NCI-H510A treated with DMSO at 0.1 percent for 48 hours (cell line): ENCODE results near the gene ACRBP.

Experiments used
- DNase-seq: peaks from one replicate; lab custom pipeline; 2025; lab: John Stamatoyannopoulos, UW

ACRBP gene

GRCh38 chr12:6647083-6647604 is at the start of gene ACRBP:
Gene ACRBP (minus strand): TSS chr12:6647432. CDS start chr12:6647366, 66 bp downstream.
- no peak for DNase-seq

GRCh38 chr12:6695313-6696045 is 48.2 kb upstream of the ACRBP start:
- no peak for DNase-seq

DNA sequence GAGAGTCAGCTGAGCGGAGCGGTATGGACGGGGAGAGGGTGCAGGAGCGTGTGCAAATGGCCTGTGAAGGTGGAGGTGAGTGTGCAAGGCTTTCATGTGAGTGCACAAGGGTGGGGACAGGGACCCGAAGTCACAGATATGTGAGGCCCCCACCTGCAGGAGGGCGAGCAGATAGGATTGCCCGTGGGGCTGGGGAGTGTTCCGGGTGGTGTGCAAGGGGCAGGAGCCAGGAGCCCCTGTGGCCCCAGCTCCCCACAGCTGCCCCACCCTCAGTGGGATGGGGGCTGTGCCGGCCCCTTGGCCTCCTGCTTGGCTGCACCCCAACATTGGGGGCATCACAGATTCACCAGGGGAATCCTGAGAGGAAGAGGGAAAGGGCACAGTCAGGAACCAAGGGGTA is 47.5 kb upstream of the ACRBP start:
- DNase-seq: no peak

GRCh38 chr12:6693832-6694355 is 46.7 kb upstream of the ACRBP start:
- no peak for DNase-seq

DNA sequence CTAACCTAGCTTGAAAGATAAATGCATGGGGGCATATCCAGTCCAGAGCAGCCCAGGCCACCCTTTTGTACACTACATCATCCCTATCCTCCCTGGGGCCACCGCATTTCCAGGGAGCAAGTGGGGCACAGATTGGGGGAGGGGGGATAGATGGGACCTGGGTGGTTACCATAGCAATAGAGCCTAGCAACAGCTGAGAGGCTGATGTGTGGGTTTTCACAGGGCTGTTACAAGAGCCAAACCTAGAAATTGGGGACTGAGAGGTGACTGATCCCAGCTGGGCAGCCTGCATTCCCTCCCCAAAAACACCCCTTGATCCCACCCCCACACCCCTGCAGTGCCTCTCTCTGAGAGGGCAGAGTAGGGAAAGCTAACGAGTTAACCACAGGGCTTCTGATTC is 45.7 kb upstream of the ACRBP start:
- no peak for DNase-seq

- DNase-seq: no peak
Observed at GRCh38 chr12:6691473-6691872, 44.2 kb upstream of the ACRBP start.

DNA sequence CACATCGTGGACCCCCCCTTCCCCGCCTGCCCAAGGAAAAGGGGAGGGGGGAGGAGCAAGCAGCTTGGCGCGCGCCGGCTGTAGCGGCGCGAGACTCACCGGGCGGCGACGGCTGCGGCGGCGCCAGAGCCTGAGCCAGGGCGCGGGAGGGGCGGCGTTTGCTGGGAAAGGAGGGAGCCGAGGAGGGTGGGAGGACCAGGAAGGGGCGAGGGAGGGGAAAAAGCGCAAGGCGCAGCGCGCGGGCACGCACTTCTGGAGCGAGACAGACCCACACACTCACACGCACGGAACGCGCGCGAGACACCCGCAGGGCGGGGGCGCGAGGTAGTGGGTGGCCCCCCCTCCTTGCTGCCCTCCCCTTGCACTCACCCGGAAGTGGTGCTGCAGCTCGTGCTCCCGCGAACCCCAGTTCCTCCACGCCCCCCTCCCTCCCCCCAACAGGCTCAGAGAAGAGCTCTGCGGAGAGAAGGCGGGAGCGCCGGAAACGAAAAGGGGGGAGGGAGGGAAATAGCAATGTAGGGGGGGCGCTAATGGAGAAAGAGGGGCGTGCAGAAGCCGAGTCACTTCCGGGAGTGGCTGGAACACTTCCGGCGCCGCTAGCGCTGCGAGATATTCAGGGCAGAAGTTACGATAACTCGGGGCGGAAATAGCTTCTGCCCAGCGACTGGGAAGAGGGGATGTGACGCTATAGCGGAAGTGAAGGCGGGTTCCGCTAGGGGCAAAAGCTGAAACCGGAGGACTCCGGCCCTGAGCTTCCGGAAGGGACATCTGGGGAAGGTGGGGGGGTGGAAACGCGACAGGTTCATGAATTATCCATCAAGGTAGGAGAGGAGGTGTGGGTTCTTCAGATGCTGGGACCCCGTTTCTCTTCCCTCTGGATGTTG is 42.0 kb upstream of the ACRBP start, which contains the start of gene ZNF384:
TSS of gene ZNF384 (minus strand) at position 377 of the 884 bp plus-strand sequence. CDS start 9,855 bp downstream, outside the sequence.
- DNase-seq: peak; percentile 89

DNA sequence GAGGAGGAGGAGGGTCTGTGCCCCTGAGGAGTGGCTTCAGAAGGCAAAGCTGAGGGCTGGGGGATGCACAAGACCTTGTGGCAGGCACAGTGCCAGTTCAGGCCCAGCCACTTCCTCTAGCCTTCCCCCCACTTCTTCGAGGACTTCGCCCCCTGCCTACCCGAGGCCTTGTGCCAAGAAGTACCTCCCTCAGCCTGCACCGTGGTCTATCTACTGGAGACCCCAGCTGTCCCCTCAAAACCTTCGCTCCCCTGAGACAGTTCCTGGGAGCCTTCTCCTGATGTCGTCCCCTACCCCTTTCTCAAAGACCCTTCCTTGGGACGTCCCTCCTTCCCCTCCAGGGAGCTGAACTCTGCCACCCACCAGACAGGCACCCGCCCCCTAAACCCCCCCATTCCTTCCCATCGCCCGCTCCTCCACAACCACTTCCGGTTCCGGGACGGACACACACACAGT is 41.3 kb upstream of the ACRBP start:
- DNase-seq: no peak

GRCh38 chr12:6685814-6686213 is 38.6 kb upstream of the ACRBP start:
- DNase-seq: no peak

- peak; percentile 31 for DNase-seq
Observed at GRCh38 chr12:6684609-6685008, 37.4 kb upstream of the ACRBP start.

GRCh38 chr12:6676962-6677361 is 29.7 kb upstream of the ACRBP start:
- DNase-seq: no peak

- DNase-seq: no peak
Observed at GRCh38 chr12:6672143-6672542, 24.9 kb upstream of the ACRBP start.

DNA sequence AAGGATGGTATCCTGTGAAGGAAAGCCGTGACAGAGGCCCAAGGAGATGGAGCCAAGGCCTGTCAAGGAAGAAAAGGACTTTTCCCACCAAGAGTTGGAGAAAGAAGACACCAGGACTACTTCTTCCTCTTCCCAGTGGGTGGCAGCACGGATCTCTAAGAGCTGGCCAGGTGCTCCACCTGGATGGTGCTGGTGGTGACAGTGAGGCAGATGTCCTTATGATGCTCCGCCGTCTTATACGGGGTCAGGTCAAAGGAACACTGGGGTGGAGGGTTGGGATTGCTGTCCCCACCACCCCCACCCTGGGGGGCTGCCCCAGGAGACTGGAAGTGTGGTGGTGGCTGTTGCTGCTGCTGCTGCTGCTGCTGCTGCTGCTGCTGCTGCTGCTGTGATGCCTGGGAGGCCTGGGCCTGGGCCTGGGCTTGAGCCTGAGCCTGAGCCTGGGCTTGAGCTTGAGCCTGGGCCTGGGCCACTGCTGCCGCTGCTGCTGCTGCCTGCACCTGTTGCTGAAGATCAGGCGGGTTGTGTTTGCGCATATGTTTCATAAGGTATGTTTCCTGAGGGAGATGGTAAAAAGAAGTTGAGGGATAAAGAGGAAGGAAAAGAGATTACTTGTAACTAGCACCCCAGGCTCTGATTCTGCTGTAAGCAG is 20.5 kb upstream of the ACRBP start:
- peak; percentile 2 for DNase-seq

DNA sequence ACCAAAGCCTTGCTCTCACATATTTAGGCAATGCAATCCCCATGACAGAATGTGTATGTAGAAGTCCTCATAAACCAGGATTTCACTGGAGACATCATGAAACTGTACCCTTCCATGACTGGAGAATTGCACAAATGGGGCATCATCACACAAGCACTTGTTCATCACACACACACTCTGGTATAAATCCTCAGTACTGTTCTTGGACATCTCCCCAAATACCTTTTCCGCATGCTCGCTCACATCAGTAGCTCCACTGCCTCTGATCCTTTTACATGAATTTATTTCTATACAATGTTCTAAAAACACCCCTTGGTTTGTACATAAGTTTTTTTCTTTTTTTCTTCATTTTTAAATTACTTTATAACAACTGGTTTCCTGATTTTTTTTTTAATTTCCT is 19.0 kb upstream of the ACRBP start:
- DNase-seq: no peak

DNA sequence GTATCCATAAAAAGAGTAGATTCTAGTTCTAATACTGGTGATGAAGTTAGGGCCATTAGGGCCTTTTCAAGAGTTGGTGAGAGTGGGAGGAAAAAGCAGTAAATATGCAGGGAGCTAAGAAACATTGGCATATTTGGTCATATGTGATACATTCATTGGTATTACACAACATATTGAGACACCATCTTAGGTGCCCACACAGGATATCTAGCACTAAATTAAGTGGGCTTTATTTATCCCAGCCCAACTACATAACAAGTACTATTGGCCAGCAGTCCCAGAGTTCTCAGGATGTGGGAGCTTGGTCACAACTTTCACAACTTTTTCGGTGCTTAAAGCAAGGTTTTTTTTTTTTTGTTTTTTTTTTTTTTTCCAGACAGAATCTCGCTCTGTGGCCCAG is 17.7 kb upstream of the ACRBP start:
- DNase-seq: no peak

- peak; percentile 88 for DNase-seq
Observed at GRCh38 chr12:6662906-6663742, 15.9 kb upstream of the ACRBP start, which contains the start of gene ING4. Gene ING4 (minus strand): TSS chr12:6663119. CDS start chr12:6663101, 18 bp downstream.

DNA sequence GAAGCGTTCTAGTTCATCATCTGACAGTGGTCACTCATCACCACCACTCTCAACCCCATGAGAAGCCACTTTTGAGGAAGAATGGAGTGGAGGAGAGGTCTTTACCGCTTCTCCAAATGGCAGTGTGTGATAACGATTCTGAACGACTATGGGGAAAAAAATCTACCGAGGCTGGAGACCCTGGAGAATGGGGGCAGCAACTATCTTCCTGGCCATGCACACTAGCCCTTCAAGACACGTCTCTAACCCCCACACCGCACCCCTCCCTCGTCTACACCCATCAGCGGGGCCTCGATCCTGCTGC is 15.3 kb upstream of the ACRBP start:
- no peak for DNase-seq

DNA sequence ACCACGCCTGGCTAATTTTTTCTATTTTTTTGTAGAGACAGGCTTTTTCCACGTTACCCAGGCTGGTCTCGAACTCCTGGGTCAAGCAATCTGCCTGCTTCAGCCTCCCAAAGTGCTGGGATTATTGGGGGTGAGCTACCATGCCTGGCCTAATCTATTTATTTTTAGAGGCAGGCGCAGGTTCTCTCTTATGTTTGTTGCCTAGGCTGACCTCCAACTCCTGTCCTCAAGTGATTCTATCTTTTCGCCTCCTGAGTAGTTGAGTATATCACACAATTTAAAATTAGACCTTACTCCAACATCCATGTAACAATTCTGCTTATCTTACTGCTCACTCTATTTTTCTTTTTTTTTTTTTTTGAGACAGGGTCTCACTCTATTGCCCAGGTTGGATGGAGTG is 6.8 kb upstream of the ACRBP start:
- no peak for DNase-seq

GRCh38 chr12:6653342-6653741 is 6.1 kb upstream of the ACRBP start:
- no peak for DNase-seq

- no peak for DNase-seq
Observed at GRCh38 chr12:6652391-6652790, 5.2 kb upstream of the ACRBP start.

GRCh38 chr12:6650832-6651231 is 3.6 kb upstream of the ACRBP start:
- DNase-seq: no peak
